ENCODE results near the gene CLMN. TPM values are rescaled to one million over a fixed set of nuclear protein-coding genes. Genes with fewer than 3 reads are reported as not detected.

Gene CLMN
- total and polyA plus RNA-seq, 2 of the 8 experiments (the other 6 are each of a cell fraction or from before 2014, with no cell fraction given) = 1.6 to 8.2 TPM

- TF ChIP-seq, protein P1, sequence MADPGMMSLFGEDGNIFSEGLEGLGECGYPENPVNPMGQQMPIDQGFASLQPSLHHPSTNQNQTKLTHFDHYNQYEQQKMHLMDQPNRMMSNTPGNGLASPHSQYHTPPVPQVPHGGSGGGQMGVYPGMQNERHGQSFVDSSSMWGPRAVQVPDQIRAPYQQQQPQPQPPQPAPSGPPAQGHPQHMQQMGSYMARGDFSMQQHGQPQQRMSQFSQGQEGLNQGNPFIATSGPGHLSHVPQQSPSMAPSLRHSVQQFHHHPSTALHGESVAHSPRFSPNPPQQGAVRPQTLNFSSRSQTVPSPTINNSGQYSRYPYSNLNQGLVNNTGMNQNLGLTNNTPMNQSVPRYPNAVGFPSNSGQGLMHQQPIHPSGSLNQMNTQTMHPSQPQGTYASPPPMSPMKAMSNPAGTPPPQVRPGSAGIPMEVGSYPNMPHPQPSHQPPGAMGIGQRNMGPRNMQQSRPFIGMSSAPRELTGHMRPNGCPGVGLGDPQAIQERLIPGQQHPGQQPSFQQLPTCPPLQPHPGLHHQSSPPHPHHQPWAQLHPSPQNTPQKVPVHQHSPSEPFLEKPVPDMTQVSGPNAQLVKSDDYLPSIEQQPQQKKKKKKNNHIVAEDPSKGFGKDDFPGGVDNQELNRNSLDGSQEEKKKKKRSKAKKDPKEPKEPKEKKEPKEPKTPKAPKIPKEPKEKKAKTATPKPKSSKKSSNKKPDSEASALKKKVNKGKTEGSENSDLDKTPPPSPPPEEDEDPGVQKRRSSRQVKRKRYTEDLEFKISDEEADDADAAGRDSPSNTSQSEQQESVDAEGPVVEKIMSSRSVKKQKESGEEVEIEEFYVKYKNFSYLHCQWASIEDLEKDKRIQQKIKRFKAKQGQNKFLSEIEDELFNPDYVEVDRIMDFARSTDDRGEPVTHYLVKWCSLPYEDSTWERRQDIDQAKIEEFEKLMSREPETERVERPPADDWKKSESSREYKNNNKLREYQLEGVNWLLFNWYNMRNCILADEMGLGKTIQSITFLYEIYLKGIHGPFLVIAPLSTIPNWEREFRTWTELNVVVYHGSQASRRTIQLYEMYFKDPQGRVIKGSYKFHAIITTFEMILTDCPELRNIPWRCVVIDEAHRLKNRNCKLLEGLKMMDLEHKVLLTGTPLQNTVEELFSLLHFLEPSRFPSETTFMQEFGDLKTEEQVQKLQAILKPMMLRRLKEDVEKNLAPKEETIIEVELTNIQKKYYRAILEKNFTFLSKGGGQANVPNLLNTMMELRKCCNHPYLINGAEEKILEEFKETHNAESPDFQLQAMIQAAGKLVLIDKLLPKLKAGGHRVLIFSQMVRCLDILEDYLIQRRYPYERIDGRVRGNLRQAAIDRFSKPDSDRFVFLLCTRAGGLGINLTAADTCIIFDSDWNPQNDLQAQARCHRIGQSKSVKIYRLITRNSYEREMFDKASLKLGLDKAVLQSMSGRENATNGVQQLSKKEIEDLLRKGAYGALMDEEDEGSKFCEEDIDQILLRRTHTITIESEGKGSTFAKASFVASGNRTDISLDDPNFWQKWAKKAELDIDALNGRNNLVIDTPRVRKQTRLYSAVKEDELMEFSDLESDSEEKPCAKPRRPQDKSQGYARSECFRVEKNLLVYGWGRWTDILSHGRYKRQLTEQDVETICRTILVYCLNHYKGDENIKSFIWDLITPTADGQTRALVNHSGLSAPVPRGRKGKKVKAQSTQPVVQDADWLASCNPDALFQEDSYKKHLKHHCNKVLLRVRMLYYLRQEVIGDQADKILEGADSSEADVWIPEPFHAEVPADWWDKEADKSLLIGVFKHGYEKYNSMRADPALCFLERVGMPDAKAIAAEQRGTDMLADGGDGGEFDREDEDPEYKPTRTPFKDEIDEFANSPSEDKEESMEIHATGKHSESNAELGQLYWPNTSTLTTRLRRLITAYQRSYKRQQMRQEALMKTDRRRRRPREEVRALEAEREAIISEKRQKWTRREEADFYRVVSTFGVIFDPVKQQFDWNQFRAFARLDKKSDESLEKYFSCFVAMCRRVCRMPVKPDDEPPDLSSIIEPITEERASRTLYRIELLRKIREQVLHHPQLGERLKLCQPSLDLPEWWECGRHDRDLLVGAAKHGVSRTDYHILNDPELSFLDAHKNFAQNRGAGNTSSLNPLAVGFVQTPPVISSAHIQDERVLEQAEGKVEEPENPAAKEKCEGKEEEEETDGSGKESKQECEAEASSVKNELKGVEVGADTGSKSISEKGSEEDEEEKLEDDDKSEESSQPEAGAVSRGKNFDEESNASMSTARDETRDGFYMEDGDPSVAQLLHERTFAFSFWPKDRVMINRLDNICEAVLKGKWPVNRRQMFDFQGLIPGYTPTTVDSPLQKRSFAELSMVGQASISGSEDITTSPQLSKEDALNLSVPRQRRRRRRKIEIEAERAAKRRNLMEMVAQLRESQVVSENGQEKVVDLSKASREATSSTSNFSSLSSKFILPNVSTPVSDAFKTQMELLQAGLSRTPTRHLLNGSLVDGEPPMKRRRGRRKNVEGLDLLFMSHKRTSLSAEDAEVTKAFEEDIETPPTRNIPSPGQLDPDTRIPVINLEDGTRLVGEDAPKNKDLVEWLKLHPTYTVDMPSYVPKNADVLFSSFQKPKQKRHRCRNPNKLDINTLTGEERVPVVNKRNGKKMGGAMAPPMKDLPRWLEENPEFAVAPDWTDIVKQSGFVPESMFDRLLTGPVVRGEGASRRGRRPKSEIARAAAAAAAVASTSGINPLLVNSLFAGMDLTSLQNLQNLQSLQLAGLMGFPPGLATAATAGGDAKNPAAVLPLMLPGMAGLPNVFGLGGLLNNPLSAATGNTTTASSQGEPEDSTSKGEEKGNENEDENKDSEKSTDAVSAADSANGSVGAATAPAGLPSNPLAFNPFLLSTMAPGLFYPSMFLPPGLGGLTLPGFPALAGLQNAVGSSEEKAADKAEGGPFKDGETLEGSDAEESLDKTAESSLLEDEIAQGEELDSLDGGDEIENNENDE (IDR thresholded peaks at IDR 0.05; ENCODE audit: insufficient replicate concordance, low read length) = no peak
- TF ChIP-seq SP1 (IDR thresholded peaks at IDR 0.05; ENCODE audit: low read depth, low read length) (no peak), RNF2 (IDR thresholded peaks at IDR 0.05; ENCODE audit: borderline replicate concordance, low read depth, low read length, missing control alignments, poor library complexity, severe bottlenecking) (no peak), MAX (IDR thresholded peaks at IDR 0.05) (no peak)
Measured at GRCh38 chr14:95331708-95332408, 12.2 kb upstream of the CLMN start (continued).

Data from H1 (cell line).